ENCODE results near the gene DOCK6. TPM values are rescaled to one million over a fixed set of nuclear protein-coding genes. Genes with fewer than 3 reads are reported as not detected.

The DOCK6 gene
- total and polyA plus RNA-seq, 12 donors, result 27.6 to 73.3 (median 40.2) TPM

DNA sequence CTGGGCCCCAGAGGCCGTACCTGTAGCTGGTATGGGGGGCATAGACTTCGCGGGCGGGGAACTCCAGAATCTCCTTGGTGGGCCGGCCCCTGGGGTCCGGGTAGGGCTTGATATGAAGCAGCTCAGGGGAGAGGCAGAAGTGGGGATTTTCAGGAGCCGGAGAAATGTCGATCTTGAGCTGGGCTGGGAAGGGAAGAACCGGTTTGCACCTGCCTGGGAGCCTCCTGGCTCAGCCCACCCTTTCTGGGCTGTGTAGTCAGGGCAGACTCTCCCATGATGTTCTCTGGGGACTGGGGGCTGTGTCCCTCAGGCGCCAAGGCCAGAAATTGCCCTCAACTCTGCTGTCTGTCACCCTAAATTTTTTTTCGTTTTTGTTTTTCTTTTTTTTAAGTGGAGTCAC, 20.3 kb downstream of the DOCK6 start:
- intact Hi-C loops (cut with DNase I), result loop anchor here in 6 of 10 donors (2.0 to 5.0 kb wide), 4 partner anchors 45 to 49 kb away; no protein-coding TSS in a partner anchor
- 90 to 94% methylated on average over 11 of the region's 11 CpGs for WGBS, 2 donors
- DNase-seq, result no peak

GRCh38 chr19:11240008-11240444, 22.3 kb downstream of the DOCK6 start:
- Histone ChIP-seq H3K9me3 (peaks cover 0 to 11% (median 0%) of the 10 kb centered on the region in 11 donors), H3K27me3 (no peaks in the 10 kb centered on the region), H3K4me1 (peaks cover 4 to 21% (median 10%) of the 10 kb centered on the region in 9 donors), H3K27ac (no peak overlapping the region), H3K36me3 (peaks cover 0 to 98% (median 46%) of the 10 kb centered on the region in 9 donors), H3K4me3 (no peak overlapping the region)
- TF ChIP-seq, protein P1, sequence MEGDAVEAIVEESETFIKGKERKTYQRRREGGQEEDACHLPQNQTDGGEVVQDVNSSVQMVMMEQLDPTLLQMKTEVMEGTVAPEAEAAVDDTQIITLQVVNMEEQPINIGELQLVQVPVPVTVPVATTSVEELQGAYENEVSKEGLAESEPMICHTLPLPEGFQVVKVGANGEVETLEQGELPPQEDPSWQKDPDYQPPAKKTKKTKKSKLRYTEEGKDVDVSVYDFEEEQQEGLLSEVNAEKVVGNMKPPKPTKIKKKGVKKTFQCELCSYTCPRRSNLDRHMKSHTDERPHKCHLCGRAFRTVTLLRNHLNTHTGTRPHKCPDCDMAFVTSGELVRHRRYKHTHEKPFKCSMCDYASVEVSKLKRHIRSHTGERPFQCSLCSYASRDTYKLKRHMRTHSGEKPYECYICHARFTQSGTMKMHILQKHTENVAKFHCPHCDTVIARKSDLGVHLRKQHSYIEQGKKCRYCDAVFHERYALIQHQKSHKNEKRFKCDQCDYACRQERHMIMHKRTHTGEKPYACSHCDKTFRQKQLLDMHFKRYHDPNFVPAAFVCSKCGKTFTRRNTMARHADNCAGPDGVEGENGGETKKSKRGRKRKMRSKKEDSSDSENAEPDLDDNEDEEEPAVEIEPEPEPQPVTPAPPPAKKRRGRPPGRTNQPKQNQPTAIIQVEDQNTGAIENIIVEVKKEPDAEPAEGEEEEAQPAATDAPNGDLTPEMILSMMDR (IDR thresholded peaks at IDR 0.05), result no peak
- ATAC-seq (no peak), DNase-seq (no peak)
- WGBS, 2 donors, result 96 to 100% methylated on average over 8 of the region's 8 CpGs
- intact Hi-C loops (cut with DNase I), result loop anchor here in 3 of 10 donors (5.0 kb wide), 1 partner anchor 47 kb away; no protein-coding TSS in a partner anchor

More for the DNA sequence above, 20.3 kb downstream of the DOCK6 start:
- Histone ChIP-seq H3K27ac (peak overlapping the region in 2 of 10 donors; percentile 89 to 94), H3K9me3 (peaks cover 0 to 11% (median 0%) of the 10 kb centered on the region in 11 donors), H3K4me3 (no peak overlapping the region), H3K4me1 (peaks cover 8 to 40% (median 18%) of the 10 kb centered on the region in 9 donors), H3K27me3 (no peaks in the 10 kb centered on the region), H3K36me3 (peaks cover 0 to 98% (median 44%) of the 10 kb centered on the region in 9 donors)
- TF ChIP-seq, protein P1 (IDR thresholded peaks at IDR 0.05), result no peak
- ATAC-seq, result no peak

- TF ChIP-seq, protein P1 (IDR thresholded peaks at IDR 0.05), result no peak
- intact Hi-C loops (cut with DNase I), result no loop called here
- H3K27me3 ChIP-seq, result no peaks in the 10 kb centered on the region
- peaks cover 0 to 11% (median 0%) of the 10 kb centered on the region in 11 donors for H3K9me3 ChIP-seq
- WGBS, 2 donors, result 95 to 96% methylated on average over 23 of the region's 23 CpGs
- no peak within 1 kb of the TSS for H3K27ac ChIP-seq
- no peak for DNase-seq
- ATAC-seq, result no peak
- H3K4me1 ChIP-seq, result peaks cover 4 to 16% (median 9%) of the 10 kb centered on the region in 9 donors
- peaks cover 0 to 98% (median 50%) of the 10 kb centered on the region in 9 donors for H3K36me3 ChIP-seq
- H3K4me3 ChIP-seq, result no peak within 1 kb of the TSS
Observed at GRCh38 chr19:11239377-11240000, 22.8 kb downstream of the DOCK6 start, which contains the start of gene ANGPTL8. Gene ANGPTL8, plus strand, starts transcription at chr19:11239619. Its CDS starts 19 bp downstream, at chr19:11239638.

DNA sequence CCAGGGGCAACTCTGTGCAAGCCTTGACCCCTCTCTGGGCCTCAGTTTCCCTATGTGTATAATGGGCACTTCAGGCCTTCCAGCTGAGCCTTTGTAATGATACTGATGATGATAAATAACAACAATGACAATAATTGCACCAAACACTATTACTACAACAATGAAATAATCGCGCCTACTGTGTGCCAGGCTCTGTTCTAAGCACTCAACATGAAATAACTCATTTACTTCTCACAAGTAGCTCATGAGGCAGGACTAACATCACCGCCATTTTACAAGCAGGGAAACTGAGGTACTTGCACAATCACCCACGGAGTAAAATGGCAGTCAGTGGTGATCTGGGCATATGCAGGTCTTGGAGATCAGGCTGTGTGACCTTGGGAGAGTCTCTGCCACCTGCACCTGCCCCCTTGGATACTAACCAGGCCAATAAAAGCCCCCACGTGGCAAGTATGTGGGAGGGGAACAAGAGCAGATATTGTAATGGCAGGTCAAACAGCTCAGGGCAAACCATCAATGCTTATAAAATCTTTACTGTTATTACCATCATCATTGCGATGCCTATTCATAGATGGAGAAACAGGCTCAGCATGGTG, 23.4 kb downstream of the DOCK6 start:
- TF ChIP-seq, protein P1 (IDR thresholded peaks at IDR 0.05), result no peak
- Histone ChIP-seq H3K9me3 (peaks cover 0 to 11% (median 0%) of the 10 kb centered on the region in 11 donors), H3K27ac (no peak overlapping the region), H3K4me1 (peaks cover 4 to 10% (median 5%) of the 10 kb centered on the region in 9 donors), H3K4me3 (no peak overlapping the region), H3K36me3 (peaks cover 0 to 98% (median 54%) of the 10 kb centered on the region in 9 donors), H3K27me3 (no peaks in the 10 kb centered on the region)
- intact Hi-C loops (cut with DNase I), result no loop called here
- DNase-seq, result no peak
- ATAC-seq, result no peak
- 93 to 94% methylated on average over 6 of the region's 6 CpGs for WGBS, 2 donors
